SK-N-SH treated with all-trans-retinoic acid at 6 μM for 48 hours (cell line): ENCODE results near the gene KRT86.

Experiments
- ATAC-seq: fragments of 200-7000 bp; cut with Tn5 transposase; 3 replicates; pipeline ENCODE4 v1.9.1; 2020; ENCODE audit warnings: mild to moderate bottlenecking, moderate library complexity
- ARNTL ChIP-seq: fragments of 450-650 bp; formaldehyde crosslinking; IDR thresholded peaks from 2 replicates; pipeline ENCODE4 v1.5.0; 2020; ENCODE audit warnings: low read depth, mild to moderate bottlenecking, moderate library complexity, borderline replicate concordance
- BACH2 ChIP-seq: fragments of 250-450 bp; sonication (Bioruptor Pico); IDR thresholded peaks from 2 replicates; pipeline ENCODE4 v1.9.0; 2021; ENCODE audit warnings: mild to moderate bottlenecking, borderline replicate concordance
- CREB5 ChIP-seq: fragments of 250-450 bp; sonication (Bioruptor Pico); IDR thresholded peaks from 2 replicates; pipeline ENCODE4 v1.5.1; 2020; ENCODE audit warnings: low read depth, mild to moderate bottlenecking, moderate library complexity
- CSDC2 ChIP-seq: fragments of 250-450 bp; sonication (Bioruptor Pico); IDR thresholded peaks from 2 replicates; pipeline ENCODE4 v1.5.0; 2020; ENCODE audit warnings: mild to moderate bottlenecking, moderate library complexity
- CSRNP3 ChIP-seq: fragments of 250-450 bp; sonication (Bioruptor Pico); IDR thresholded peaks from 2 replicates; pipeline ENCODE4 v1.5.1; 2021; ENCODE audit warnings: mild to moderate bottlenecking, moderate library complexity
- GLIS3 ChIP-seq: fragments of 250-450 bp; sonication (Bioruptor Pico); IDR thresholded peaks from 2 replicates; pipeline ENCODE4 v1.5.0; 2020; ENCODE audit warnings: mild to moderate bottlenecking, moderate library complexity
- OSR1 ChIP-seq: fragments of 250-450 bp; sonication (Bioruptor Pico); IDR thresholded peaks from 2 replicates; pipeline ENCODE4 v1.8.0; 2022; ENCODE audit warnings: moderate library complexity, mild to moderate bottlenecking, inconsistent platforms
- PATZ1 ChIP-seq: fragments of 250-450 bp; sonication (Bioruptor Pico); IDR thresholded peaks from 2 replicates; pipeline ENCODE4 v1.8.0; 2020; ENCODE audit warnings: mild to moderate bottlenecking, moderate library complexity, borderline replicate concordance
- POU6F1 ChIP-seq: fragments of 250-450 bp; sonication (Bioruptor Pico); IDR thresholded peaks from 2 replicates; pipeline ENCODE4 v1.8.0; 2021; ENCODE audit warnings: low read depth, mild to moderate bottlenecking, moderate library complexity, borderline replicate concordance
- PPARA ChIP-seq: fragments of 250-450 bp; sonication (Bioruptor Pico); IDR thresholded peaks from 2 replicates; pipeline ENCODE4 v1.5.0; 2020; ENCODE audit warnings: mild to moderate bottlenecking, borderline replicate concordance
- RARB ChIP-seq: fragments of 250-450 bp; sonication (Bioruptor Pico); IDR thresholded peaks from 2 replicates; pipeline ENCODE4 v1.8.0; 2021; ENCODE audit warnings: mild to moderate bottlenecking, moderate library complexity
- SNAI2 ChIP-seq: fragments of 250-450 bp; sonication (Bioruptor Pico); IDR thresholded peaks from 2 replicates; pipeline ENCODE4 v1.5.0; 2020; ENCODE audit warnings: mild to moderate bottlenecking, moderate library complexity
- TOX ChIP-seq: fragments of 250-450 bp; sonication (Bioruptor Pico); IDR thresholded peaks from 2 replicates; pipeline ENCODE4 v1.8.0; 2021; ENCODE audit warnings: mild to moderate bottlenecking, moderate library complexity, borderline replicate concordance
- ZC3H10 ChIP-seq: fragments of 250-450 bp; sonication (Bioruptor Pico); IDR thresholded peaks from 2 replicates; pipeline ENCODE4 v1.5.1; 2021; ENCODE audit warnings: mild to moderate bottlenecking, moderate library complexity
- ZFP3 ChIP-seq: fragments of 250-450 bp; sonication (Bioruptor Pico); IDR thresholded peaks from 2 replicates; pipeline ENCODE4 v1.5.0; 2020; ENCODE audit warnings: mild to moderate bottlenecking, moderate library complexity
- ZFP30 ChIP-seq: fragments of 450-650 bp; formaldehyde crosslinking; IDR thresholded peaks from 2 replicates; pipeline ENCODE4 v1.5.0; 2022; ENCODE audit warnings: mild to moderate bottlenecking, moderate library complexity
- ZNF565 ChIP-seq: fragments of 450-650 bp; formaldehyde crosslinking; conservative IDR thresholded peaks from 2 replicates; pipeline ENCODE4 v1.5.0; 2020; ENCODE audit warnings: low read depth, mild to moderate bottlenecking, moderate library complexity
- ZNF70 ChIP-seq: fragments of 450-650 bp; formaldehyde crosslinking; IDR thresholded peaks from 2 replicates; pipeline ENCODE4 v1.5.0; 2020; ENCODE audit warnings: mild to moderate bottlenecking, moderate library complexity
- ZNF8 ChIP-seq: fragments of 450-650 bp; formaldehyde crosslinking; IDR thresholded peaks from 2 replicates; pipeline ENCODE4 v1.5.0; 2020; ENCODE audit warnings: mild to moderate bottlenecking, moderate library complexity

Gene KRT86

GRCh38 chr12:52262286-52262685 is 12.2 kb upstream of the KRT86 start:
- ATAC-seq, result no peak
- no peak for TF ChIP-seq ZNF8 (CRISPR knock-in tag)
- TF ChIP-seq PATZ1 (CRISPR knock-in tag), result no peak
- no peak for TF ChIP-seq CSRNP3 (CRISPR knock-in tag)
- TF ChIP-seq ZFP3 (CRISPR knock-in tag), result no peak
- no peak for TF ChIP-seq PPARA
- no peak for TF ChIP-seq ARNTL (CRISPR knock-in tag)
- TF ChIP-seq CREB5 (CRISPR knock-in tag), result no peak
- no peak for TF ChIP-seq SNAI2 (CRISPR knock-in tag)
- TF ChIP-seq CSDC2 (CRISPR knock-in tag), result no peak
- no peak for TF ChIP-seq OSR1
- TF ChIP-seq ZFP30, result no peak
- no peak for TF ChIP-seq GLIS3 (CRISPR knock-in tag)
- no peak for TF ChIP-seq TOX (CRISPR knock-in tag)
- no peak for TF ChIP-seq ZNF565 (CRISPR knock-in tag)
- no peak for TF ChIP-seq RARB (CRISPR knock-in tag)
- no peak for TF ChIP-seq BACH2 (CRISPR knock-in tag)
- TF ChIP-seq ZNF70 (CRISPR knock-in tag), result no peak

GRCh38 chr12:52263761-52264434 is 10.5 kb upstream of the KRT86 start:
- TF ChIP-seq ZFP30 (no peak), ZNF8 (CRISPR knock-in tag) (no peak), OSR1 (no peak), CSDC2 (CRISPR knock-in tag) (no peak), SNAI2 (CRISPR knock-in tag) (no peak), ZFP3 (CRISPR knock-in tag) (no peak), GLIS3 (CRISPR knock-in tag) (no peak), PATZ1 (CRISPR knock-in tag) (no peak)
- ATAC-seq, result no peak

GRCh38 chr12:52264435-52264825 is 10.0 kb upstream of the KRT86 start:
- ATAC-seq, result no peak
- no peak for TF ChIP-seq CSRNP3 (CRISPR knock-in tag)
- TF ChIP-seq ZNF70 (CRISPR knock-in tag), result no peak
- no peak for TF ChIP-seq CREB5 (CRISPR knock-in tag)
- no peak for TF ChIP-seq ZC3H10
- no peak for TF ChIP-seq PATZ1 (CRISPR knock-in tag)
- TF ChIP-seq ZNF565 (CRISPR knock-in tag), result no peak
- no peak for TF ChIP-seq RARB (CRISPR knock-in tag)
- TF ChIP-seq SNAI2 (CRISPR knock-in tag), result no peak
- TF ChIP-seq BACH2 (CRISPR knock-in tag), result no peak
- no peak for TF ChIP-seq PPARA
- TF ChIP-seq POU6F1 (CRISPR knock-in tag), result no peak
- no peak for TF ChIP-seq CSDC2 (CRISPR knock-in tag)
